COLO829 (cell line): ENCODE measurements around the gene IDE.

Experiments
- DNase-seq: peaks from one replicate; pipeline ENCODE4 v3.0.0; 2012; ENCODE audit warnings: low spot score

The IDE gene

DNA sequence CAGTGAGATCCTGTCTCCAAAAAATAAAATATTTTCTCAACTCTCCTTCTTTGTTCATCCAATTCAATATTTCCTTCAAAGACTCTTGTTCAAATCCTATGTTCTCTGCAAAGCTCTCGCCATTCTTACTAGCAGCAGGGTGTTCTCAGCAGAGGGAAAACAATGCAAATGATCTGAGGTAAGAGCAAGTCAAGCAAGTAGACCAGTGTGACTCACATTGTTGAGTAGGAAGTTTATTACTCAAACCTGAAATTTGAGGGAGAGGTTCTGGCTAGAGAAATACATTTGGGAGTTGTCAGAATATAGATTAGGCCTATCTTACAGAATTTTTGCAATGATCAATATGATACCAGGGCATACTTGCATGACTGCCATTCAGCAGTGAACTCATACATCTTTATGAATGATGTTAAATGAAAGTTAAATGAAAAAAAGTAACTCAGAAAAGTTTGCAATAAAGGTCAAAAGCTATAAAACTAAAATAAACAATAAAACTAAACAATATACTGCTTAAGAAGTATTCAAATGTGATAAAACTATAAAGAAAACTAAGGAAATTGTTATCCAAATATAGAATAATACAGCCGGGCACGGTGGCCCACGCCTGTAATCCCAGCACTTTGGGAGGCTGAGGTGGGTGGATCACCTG lies 5.8 kb downstream of the IDE start:
- no peak for DNase-seq

DNA sequence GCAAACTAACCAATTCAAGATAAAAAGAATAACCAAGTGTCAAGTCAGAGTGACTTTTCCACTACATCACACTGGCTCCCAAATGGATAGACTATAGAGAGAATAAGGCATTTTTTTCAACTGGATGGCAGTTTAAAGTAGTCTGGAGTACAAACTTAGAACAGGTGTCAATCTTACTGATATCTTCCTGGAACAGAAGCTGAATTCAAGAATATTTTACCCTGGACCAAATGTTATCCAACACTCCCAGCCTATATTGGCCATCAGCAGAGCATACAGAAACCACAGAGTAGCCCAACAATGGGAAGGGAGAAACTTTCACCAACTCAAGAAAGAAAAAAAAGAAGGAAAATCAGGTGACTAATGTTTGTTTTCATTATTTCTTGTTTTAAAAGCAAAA lies 11.5 kb downstream of the IDE start:
- no peak for DNase-seq

DNA sequence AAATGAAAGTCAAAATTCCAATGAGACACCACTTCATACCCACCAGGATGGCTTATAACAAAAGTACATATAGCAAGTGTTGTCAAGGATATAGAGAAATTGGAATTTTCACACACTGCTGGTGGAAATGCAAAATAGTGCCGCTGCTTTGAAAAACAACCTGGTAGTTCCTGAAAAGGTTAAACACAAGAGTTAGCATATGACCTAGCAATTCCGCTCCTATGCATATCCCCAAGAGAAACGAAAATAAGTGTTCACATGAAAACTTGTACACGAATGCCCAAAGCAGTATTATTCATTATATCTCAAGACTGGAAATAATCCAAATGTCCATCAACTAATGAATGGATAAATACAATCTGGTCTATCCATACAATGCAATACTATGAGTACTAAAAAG lies 14.8 kb downstream of the IDE start:
- DNase-seq: no peak

DNA sequence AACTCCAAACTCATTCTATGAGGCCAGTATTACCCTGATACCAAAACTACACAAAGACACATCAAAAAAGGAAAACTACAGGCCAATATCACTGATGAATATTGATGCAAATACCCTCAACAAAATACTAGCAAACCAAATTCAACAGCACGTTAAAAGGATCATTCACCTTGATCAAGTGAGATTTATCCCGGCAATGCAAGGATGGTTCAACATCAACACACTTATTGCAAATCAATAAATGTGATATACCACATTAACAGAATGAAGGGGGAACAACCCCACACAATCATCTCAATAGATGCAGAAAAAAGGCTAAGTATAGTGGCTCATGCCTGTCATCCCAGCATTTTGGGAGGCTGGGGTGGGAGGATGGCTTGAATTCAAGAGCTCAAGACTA lies 19.9 kb downstream of the IDE start:
- no peak for DNase-seq

DNA sequence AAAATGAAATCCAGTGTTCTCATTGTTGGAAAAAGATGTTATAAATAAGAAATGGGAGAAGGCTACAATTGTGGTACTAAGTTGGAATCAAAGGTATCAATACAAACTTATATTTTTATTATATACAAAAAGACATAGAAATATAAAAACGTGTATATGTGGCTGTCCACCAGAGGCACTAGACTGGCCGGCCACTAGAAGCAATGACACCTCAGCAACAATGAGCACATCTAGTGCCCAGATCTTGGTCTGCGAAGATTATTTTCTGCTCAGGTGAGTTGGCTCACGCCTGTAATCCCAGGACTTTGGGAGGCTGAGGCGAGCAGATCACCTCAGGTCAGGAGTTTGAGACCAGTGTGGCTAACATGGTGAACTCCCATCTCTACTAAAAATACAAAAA lies 21.6 kb downstream of the IDE start:
- DNase-seq: no peak

DNA sequence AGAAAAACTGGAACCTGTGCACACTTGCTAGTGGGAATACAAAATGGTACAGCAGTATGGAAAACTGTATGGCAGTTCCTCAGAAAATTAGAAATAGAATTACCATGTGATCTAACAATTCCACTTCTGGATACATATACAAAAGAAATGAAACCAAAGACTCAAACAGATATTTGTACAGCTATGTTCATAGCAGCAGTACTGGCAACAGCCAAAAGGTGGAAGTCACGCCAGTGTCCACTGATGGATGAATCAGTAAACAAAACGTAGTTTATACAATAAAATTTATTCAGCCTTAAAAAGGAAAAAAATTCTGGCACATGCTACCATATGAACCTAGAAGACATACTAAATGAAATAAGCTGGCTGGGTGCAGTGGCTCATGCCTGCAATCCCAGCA lies 23.0 kb downstream of the IDE start:
- no peak for DNase-seq

DNA sequence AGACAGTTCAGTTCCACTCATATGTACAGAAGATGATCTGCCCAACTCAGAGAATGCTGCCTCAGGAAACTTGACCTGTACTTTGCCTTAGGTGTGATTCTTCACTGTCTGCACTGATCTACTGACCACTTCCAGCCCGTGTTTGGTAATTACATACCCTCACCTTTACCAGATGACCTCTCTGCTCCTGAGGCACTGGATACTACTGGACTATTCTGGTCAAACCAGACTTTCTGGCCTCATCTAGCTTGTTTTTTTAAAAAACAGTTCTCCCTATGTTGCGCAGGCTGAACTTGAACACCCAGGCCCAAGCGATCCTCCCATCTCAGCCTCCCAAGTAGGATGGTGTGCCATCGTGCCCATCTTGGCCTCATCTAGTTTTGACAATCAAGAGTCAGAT lies 26.2 kb downstream of the IDE start:
- no peak for DNase-seq

DNA sequence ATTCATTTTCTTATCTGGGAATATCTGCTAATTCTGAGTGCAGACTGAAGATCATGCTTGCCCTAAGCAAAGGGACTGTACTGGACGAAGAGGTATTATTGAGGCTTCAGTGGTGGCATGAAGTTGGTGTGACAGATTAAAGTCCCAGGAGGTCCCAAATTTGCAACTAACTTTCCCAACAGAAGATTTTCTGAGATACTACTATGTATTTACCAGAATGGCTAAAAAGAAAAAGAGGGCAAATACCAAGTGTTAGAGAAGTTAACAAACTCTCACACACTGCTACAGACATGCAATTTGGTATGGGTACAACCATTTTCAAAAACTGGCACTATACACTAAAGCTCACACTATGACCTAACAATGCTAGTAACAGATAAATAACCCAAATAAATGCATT lies 28.3 kb downstream of the IDE start:
- no peak for DNase-seq

DNA sequence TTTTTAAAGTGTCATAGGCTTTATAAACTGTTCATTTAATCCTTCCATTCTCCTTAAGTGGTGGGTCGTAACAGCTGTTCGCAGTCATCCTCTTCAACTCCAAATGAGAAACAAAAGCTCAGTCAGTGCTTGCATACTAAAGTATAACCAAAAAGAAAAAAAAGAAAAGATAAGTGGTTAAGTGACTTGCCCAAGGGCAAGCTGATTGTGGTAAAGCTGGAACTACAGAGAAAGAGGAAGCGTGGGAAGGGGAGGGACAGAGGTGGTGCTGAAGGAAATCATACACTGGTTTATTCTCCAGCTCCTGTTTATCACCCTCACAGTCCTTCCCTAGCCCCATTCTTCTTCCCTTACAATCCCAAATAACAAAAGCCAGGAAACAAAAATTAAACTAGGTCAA lies 29.6 kb downstream of the IDE start:
- peak; percentile 60 for DNase-seq

DNA sequence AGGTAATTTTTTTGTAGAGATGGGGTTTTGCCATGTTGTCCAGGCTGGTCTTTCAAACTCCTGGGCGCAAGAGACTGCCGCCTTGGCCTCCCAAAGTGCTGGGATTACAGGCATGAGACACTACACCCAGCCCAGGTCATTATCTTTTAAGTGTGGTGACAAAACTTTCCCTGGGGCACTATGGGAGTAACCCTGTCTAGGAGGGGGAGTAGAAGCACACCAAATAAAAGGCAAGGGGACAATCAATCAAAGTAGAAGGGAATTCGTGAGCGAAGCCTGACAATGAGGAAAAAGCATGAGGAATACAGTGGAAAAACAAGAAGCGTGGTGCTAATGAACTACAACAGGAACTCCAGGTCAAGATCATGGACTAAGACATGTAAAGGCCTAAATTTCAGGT lies 31.4 kb downstream of the IDE start:
- DNase-seq: no peak

DNA sequence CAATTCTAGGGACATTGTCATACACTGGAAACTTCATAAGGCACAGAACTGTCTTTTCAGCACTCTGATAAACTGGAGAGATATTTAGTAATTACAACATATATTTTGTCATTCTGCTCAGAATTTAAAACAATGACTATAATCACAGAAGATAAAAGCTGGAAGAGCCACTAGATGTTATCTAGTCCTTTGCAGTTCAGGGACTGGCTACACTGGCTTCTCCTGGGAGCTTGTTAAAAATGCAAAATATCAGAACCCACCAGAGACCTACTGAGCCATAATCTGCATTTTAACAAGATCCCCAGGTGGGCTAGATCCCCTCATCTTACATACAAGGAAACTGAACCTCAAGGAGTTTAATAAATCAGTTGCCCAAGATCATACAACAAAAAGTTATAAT lies 32.3 kb downstream of the IDE start:
- DNase-seq: no peak

DNA sequence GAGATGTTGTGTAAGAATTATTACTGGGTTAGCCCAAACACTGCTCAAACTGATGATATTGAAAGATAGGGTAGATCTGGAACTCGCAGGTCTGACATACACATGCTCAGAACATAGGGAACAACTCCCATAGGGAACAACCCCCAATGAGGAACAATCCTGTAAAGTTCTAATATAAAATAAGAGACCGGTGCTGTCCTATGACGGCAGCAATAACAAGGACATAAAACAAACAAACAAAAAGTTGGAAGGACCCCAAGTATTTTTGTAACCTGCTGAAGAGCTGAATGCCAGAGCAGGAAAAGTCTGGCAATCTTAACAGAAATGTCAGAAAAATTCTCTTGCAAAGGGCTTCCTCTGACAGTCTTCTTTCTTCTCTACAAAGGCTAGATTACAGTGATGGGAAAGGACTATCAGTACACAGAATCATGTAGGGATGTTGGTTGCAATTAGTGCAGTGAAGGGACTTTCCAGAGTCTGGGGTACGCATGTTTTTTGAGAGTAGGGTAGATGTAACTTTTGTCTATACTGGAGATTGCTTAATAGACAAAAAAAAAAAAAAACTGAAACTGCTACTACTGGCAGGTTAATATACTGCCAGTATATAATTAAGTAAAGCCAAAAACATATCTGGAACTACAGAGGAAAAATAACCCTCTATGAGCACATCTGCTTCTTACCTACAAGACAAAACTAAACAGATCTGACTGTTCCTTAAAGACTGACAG lies 35.5 kb downstream of the IDE start:
- DNase-seq: no peak

DNA sequence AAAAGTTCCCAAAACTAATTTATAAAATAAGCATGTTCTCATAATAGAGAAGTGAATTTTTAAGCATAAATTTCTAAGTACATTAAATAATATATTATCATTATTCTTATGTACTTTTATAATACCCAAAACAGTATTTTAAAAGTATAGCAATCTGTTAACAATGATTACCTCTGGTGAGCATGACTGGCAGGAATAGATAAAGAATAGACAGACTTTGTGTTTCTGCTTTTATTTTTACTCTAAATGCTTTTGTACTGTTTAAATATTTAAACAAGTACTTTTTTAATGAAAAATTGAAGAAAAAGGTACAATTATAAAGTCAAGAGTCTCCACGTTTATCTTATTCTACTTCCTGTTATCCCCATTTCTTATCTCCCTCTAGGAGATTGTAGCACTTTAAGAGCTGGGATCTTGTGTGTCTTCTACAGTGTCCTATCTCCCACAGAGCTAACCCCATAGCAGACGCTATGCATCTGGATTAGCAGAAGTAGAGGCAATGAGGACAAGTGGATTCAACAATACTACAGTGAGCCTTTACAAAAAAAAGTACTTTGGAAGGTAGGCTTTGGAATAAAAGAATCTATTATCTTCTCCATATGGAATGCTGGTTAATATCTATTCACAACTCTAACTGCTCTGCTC lies 42.9 kb downstream of the IDE start:
- no peak for DNase-seq

DNA sequence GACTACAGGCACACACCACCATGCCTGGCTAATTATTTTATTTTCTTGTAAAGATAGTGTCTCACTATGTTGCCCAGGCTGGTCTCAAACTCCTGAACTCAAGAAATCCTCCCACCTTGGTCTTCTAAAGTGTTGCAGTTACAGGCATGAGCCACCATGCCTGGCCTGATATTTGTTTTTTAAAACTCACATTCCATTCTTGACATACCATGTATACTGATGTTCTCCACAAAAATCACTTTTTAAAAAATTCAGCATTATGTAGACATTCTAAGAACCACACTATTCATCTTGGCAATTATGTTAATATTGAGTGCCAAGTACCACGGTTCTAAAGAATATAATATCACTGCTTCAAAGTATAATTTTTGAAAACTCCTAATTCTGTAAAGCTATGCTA lies 43.5 kb downstream of the IDE start:
- no peak for DNase-seq

DNA sequence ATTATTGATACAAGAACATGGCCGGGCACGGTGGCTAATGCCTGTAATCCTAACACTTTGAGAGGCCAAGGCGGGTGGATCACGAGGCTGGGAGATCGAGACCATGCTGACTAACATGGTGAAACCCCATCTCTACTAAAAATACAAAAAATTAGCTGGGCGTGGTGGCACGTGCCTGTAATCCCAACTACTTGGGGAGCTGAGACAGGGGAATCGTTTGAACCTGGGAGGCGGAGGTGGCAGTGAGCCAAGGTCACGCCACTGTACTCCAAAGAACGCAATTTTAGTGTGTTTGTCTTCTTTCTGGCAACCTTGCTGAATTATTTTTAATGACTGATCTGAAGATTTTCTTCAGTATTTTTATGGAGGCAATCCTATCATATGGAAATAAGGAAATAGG lies 46.2 kb downstream of the IDE start:
- no peak for DNase-seq

DNA sequence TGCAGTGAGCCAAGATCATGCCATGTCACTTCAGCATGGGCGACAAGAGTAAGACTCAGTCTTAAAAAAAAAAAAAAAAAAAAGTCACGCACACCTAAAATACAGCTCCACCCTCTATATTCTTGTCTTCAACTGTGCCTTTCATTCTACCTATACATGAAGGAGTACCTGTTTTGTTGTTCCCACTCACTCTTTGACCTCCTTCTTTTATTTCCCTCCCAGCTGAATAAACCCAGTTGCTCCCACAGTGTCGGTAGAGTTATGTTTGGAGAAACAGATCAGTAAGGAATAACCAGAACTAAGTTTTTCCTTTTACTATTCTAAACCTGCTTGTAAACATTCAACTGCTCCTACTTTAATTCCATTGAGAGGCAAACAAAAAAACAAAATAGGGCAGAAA lies 50.3 kb downstream of the IDE start:
- DNase-seq: no peak

DNA sequence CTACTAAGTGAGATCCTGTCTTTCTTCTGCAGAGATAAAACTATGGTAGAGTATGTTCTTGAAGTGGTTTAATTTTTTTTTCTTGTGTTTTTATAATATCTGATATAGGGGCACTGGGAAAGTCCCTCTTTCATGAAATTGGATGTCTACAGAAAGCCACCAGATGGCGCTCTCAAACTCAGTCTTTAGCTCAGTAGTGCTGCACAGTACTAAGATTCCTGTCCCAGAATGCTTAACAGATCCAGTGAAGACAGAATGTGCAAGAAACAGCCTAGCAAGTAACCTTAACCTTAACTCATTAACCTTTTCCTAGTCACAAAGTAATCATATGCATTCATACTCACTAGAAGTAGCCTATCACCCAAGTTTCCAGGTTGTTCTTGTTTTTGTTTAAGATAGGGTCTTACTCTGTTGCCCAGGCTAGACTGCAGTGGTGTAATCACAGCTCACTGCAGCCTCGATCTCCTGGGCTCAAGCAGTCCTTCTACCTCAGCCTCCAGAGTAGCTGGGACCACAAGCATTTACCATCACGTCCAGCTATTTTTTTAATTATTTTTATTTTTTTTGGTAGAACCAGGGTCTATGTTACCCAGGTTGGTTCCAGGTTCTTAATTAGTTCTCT lies 56.7 kb downstream of the IDE start:
- peak; percentile 19 for DNase-seq

DNA sequence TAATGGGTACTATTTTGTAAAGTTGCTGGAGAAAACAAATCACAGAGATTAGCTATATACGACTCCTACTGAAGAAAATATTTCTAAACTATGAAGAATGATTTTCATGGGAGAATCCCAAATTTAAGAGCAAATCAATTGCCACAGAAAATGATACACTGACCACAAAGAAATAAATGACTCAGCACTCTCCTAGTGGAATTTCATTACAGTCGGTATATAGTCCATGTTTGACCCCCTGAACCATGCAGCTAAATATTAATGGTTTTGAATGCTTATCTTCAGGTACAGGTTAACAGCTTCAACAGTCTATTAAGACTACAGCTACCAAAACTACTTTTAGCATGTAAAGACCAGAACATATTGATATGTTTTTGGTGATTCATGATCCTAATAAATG lies 65.0 kb downstream of the IDE start:
- no peak for DNase-seq

DNA sequence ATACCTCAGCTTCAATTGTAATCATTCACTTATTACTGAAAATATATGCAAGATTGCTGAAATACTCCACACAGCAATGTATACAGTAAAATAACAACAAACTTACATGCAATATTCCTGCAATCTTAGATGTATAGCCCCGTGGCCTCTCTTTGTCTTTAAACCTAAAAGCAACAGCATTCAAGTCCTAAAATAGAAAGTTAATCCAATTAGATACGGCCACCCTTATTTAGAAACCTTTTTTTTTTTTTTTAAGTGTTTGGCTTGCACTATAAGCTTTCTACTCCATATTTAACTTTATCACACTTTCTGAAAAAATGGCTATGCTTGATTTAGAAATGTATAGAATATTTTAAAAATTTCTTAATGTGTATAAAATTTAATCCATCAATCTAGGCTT lies 67.6 kb downstream of the IDE start:
- no peak for DNase-seq

DNA sequence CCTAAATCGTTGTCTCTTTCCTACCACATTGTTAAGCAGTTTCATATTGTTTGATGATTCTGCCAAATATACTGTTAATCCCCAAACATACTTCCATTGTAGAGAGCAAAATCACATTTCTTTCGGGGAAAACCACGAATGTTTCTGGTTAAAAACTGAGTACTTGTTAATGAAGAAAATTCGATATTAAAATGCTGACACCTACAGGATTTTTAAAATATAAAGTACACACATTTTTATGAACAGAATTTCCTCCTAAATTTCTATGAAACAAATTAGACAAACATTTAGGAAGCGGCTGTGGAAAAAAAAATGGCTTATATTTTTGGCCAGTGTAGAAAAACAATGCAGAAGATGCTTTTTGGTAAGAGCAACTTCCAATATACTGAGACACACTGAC lies 68.8 kb downstream of the IDE start:
- DNase-seq: no peak

DNA sequence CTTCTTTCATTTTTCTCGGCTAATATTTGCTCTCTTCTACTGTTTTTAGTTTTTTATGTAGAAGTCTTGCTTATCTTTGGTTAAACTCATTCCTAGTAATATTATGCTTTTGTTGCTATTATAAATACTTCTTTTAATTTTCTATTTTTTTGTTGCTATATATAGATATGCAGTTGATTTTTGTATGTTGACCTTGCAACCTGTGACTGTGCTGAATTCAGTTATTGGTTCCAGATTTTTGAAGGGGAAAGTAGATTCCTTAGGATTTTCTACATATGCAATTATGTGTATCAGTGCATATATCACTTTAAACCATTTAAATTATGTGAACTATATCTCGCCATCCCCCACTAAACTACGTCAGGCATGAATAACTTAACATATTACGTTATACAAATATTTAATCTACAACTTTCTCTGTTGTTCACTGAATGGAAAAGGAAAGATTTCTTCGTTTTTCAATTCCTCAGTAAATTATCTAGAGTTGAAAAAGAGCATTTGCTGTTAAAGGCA lies 71.5 kb downstream of the IDE start:
- DNase-seq: no peak

DNA sequence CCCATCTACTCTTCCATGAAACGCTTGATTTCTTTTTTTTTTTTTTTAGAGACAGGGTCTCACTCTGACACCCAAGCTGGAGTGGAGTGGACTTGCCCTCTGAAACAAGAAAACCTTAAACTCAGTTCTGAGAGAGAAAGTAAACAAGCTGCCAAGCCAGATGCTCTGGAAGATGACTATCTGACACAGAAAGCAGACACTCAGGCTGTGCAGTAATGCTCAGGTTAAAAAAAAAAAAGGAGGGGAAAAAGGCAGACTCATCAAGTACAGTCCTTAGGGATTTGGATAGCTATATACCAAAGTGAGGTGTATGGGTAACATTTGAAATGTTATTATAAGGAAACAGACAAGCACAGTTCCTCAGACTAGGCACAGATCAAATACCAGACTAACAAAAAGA lies 80.5 kb downstream of the IDE start:
- no peak for DNase-seq

DNA sequence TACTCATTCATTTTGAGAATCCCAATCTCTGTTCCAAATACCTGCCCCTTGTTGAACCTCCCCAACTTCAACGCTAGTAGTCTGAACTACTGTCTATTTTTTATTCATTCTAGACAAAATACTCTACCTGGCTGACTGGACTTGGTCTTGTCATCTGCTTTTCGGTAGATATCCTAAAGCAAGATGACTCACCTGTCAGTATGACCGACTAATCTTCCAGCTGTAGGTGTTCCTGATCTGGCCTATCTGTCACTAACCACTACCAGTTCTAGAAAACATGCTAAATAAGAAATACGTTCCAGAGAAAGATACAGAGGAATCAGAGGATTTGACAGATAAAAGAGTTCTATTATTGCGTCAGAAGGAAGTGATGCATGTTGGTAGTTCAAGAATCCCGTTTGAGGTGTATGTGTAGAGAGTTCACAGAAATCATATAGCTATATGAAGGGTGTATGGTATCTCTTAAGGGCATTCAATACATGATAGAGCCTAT lies 81.1 kb downstream of the IDE start:
- no peak for DNase-seq
